GM12878 (cell line): Measurements from ENCODE around the gene BSN. TPM values are rescaled to one million over a fixed set of nuclear protein-coding genes. Genes with fewer than 3 reads are reported as not detected.

ENCODE experiments used
- ATAC-seq: fragments of 200-7000 bp; cut with Tn5 transposase; 3 replicates; pipeline ENCODE4 v1.9.1; 2020; ENCODE audit warnings: mild to moderate bottlenecking, moderate library complexity
- BruUV-seq: library from RNA; stranded (reverse); fragments of 400-500 nt; replicated peaks from 2 replicates; lab custom pipeline; 2021; lab: Mats Ljungman, UMichigan
- CTCF ChIA-PET: fragments of 300-600 bp; sonication (Branson Sonifier 250); formaldehyde crosslinking; extraction: SDS; loops from one replicate; lab custom pipeline; 2021; ENCODE audit warnings: inconsistent platforms; lab: Yijun Ruan, JAX
- POLR2A ChIA-PET: fragments of 350-600 bp; formaldehyde crosslinking; extraction: SDS; loops from one replicate; lab custom pipeline; 2021; ENCODE audit warnings: inconsistent platforms; lab: Charles Lee
- RAD21 ChIA-PET: fragments of 300-600 bp; sonication (Branson Sonifier 250); formaldehyde crosslinking; loops from one replicate; lab custom pipeline; 2023; ENCODE audit warnings: antibody characterized with exemption; ENCODE audit not compliant: unreplicated experiment; lab: Charles Lee
- SMC1A ChIA-PET: fragments of 300-600 bp; sonication (Branson Sonifier 250); formaldehyde crosslinking; loops from one replicate; lab custom pipeline; 2023; ENCODE audit not compliant: unreplicated experiment, uncharacterized antibody; lab: Charles Lee
- DNase-seq: peaks from one replicate; pipeline ENCODE4 v3.0.0-alpha.2; 2011; ENCODE audit warnings: low read depth, low spot score
- FAIRE-seq: peaks from 3 replicates; lab custom pipeline; 2011; peaks lifted over from hg19 to GRCh38; lab: Jason Lieb, UNC
- H2AFZ ChIP-seq: 2 replicates; pipeline ENCODE4 v1.6.0; 2011; ENCODE audit warnings: low read depth, low read length, control low read depth; ENCODE audit not compliant: control insufficient read depth
- H3K27ac ChIP-seq: 2 replicates; pipeline ENCODE4 v1.5.1; 2011; ENCODE audit warnings: control low read depth; ENCODE audit not compliant: control insufficient read depth, insufficient read depth
- H3K27me3 ChIP-seq, 2 experiments: replicated peaks in 1 of 2; 2 replicates each; pipeline versions ENCODE4 v1.6.0 to v1.6.1; 2011; ENCODE audit warnings: low read length in 1 of 2; ENCODE audit not compliant: control insufficient read depth in 2 of 2, insufficient read depth in 2 of 2
- H3K36me3 ChIP-seq, 2 experiments: 2 replicates each; pipeline ENCODE4 v1.5.1; 2011; ENCODE audit warnings: low read length in 1 of 2; ENCODE audit not compliant: control insufficient read depth in 2 of 2, insufficient read depth in 2 of 2
- H3K4me1 ChIP-seq: 2 replicates; pipeline ENCODE4 v1.6.1; 2011; ENCODE audit warnings: mild to moderate bottlenecking, low read length, moderate library complexity, mixed read lengths; ENCODE audit not compliant: control insufficient read depth, insufficient read depth
- H3K4me2 ChIP-seq: 2 replicates; pipeline ENCODE4 v1.6.0; 2011; ENCODE audit warnings: control low read depth; ENCODE audit not compliant: control insufficient read depth, insufficient read depth
- H3K4me3 ChIP-seq: fragments of 200-600 bp; sonication (generic); 2 replicates; pipeline ENCODE4 v1.5.1; 2016
- H3K79me2 ChIP-seq: 2 replicates; pipeline ENCODE4 v1.6.0; 2011; ENCODE audit warnings: low read length; ENCODE audit not compliant: control insufficient read depth, insufficient read depth
- H3K9ac ChIP-seq: 2 replicates; pipeline ENCODE4 v1.8.0; 2011; ENCODE audit warnings: low read length, control low read depth, mixed read lengths; ENCODE audit not compliant: control insufficient read depth, insufficient read depth
- H3K9me3 ChIP-seq: replicated peaks from 3 replicates; pipeline ENCODE4 v1.5.1; 2011; ENCODE audit warnings: mild to moderate bottlenecking, low read length; ENCODE audit not compliant: control insufficient read depth, insufficient read depth
- H4K20me1 ChIP-seq: 2 replicates; pipeline ENCODE4 v1.6.0; 2011; ENCODE audit not compliant: control insufficient read depth, insufficient read depth
- BHLHE40 ChIP-seq, 2 experiments: fragments of 450-650 bp in 1 of 2; IDR thresholded peaks; 2 replicates each; pipeline ENCODE4 v1.6.1; 2011 to 2017; ENCODE audit warnings: low read depth in 2 of 2, borderline replicate concordance in 1 of 2, improper control_type of control experiment in 1 of 2, low read length in 1 of 2, mild to moderate bottlenecking in 1 of 2
- EGR1 ChIP-seq, 2 experiments: IDR thresholded peaks; 1 replicate in 1 of 2; 2 replicates in 1 of 2; pipeline ENCODE4 v1.6.1; 2011 to 2012; ENCODE audit warnings: low read depth in 2 of 2, low read length in 2 of 2, borderline replicate concordance in 1 of 2, mild to moderate bottlenecking in 1 of 2, moderate library complexity in 1 of 2
- FOXM1 ChIP-seq: IDR thresholded peaks from 2 replicates; pipeline ENCODE4 v1.6.1; 2012; ENCODE audit warnings: low read depth, mild to moderate bottlenecking, inconsistent platforms, low read length, moderate library complexity
- GABPA ChIP-seq: IDR thresholded peaks from 2 replicates; pipeline ENCODE4 v1.6.1; 2014; ENCODE audit warnings: antibody characterized with exemption, low read depth, mild to moderate bottlenecking, inconsistent platforms
- GATAD2B ChIP-seq: fragments of 450-650 bp; conservative IDR thresholded peaks from 2 replicates; pipeline ENCODE4 v1.6.1; 2017; ENCODE audit warnings: low read depth, mild to moderate bottlenecking, moderate library complexity
- MTA3 ChIP-seq: IDR thresholded peaks from 2 replicates; pipeline ENCODE4 v1.6.1; 2012; ENCODE audit warnings: low read length, inconsistent platforms, borderline replicate concordance
- NR2F1 ChIP-seq: fragments of 450-650 bp; conservative IDR thresholded peaks from 2 replicates; pipeline ENCODE4 v1.6.1; 2017; ENCODE audit warnings: mild to moderate bottlenecking
- PML ChIP-seq: IDR thresholded peaks from 2 replicates; pipeline ENCODE4 v1.6.1; 2012; ENCODE audit warnings: low read length, inconsistent platforms
- POLR2A ChIP-seq: IDR thresholded peaks from 2 replicates; pipeline ENCODE4 v1.6.1; 2011; ENCODE audit warnings: low read depth, mild to moderate bottlenecking, low read length
- POLR2AphosphoS5 ChIP-seq: IDR thresholded peaks from 2 replicates; pipeline ENCODE4 v1.6.1; 2011; ENCODE audit warnings: mild to moderate bottlenecking, low read length, inconsistent platforms
- RB1 ChIP-seq: fragments of 450-650 bp; formaldehyde crosslinking; IDR thresholded peaks from 2 replicates; pipeline ENCODE4 v1.6.1; 2017; ENCODE audit warnings: mild to moderate bottlenecking, borderline replicate concordance
- SIX5 ChIP-seq: IDR thresholded peaks from 2 replicates; pipeline ENCODE4 v1.6.1; 2011; ENCODE audit warnings: mild to moderate bottlenecking, low read depth, low read length, moderate library complexity; ENCODE audit not compliant: severe bottlenecking
- SP1 ChIP-seq: IDR thresholded peaks from one replicate; pipeline ENCODE4 v1.6.1; 2011; ENCODE audit warnings: low read depth, low read length
- STAT3 ChIP-seq: IDR thresholded peaks from 2 replicates; pipeline ENCODE4 v1.6.1; 2011; ENCODE audit warnings: low read depth, low read length, improper control_type of control experiment
- TCF12 ChIP-seq: IDR thresholded peaks from 2 replicates; pipeline ENCODE4 v1.6.1; 2011; ENCODE audit warnings: low read depth, mild to moderate bottlenecking, low read length
- ZNF24 ChIP-seq: fragments of 450-650 bp; IDR thresholded peaks from 2 replicates; pipeline ENCODE4 v1.6.1; 2017; ENCODE audit warnings: antibody characterized with exemption, mild to moderate bottlenecking
- WGBS: methylation state at CpG from one replicate; pipeline ENCODE4 v1.1.6; 2016; ENCODE audit warnings: low lambda C conversion rate; ENCODE audit not compliant: insufficient replicate concordance, insufficient coverage; ENCODE audit errors: missing lambda C conversion rate; 5-methylcytosine and 5-hydroxymethylcytosine counted together
- in situ Hi-C: fragments of 300-500 bp; cut with MboI; formaldehyde crosslinking; loops from 9 replicates; pipeline ENCODE4 v1.14.3; 2018; ENCODE audit warnings: mixed read lengths
- intact Hi-C: fragments of 100-400 bp; cut with micrococcal nuclease; formaldehyde crosslinking; loops from one replicate; pipeline ENCODE4 v1.14.2; 2022; ENCODE audit not compliant: unreplicated experiment
- polyA plus RNA-seq, 11 experiments: library from polyadenylated mRNA; depleted of rRNA in 4 of 11; unstranded in 6 of 11; stranded (reverse) in 5 of 11; fragments of >200 nt; fragmentation: Nextera tagmentation in 4 of 11; fragmentation: Illumina TruSeq in 1 of 11; extraction: Ambion mirVana in 4 of 11; extraction: Trizol in 1 of 11; gene quantifications; 1 replicate in 1 of 11; 2 replicates in 10 of 11; pipeline versions ENCODE4 v1.2.1 to v1.2.3, GENCODE V29; 2011 to 2016; ENCODE audit warnings: inconsistent platforms in 2 of 11, missing spikeins in 2 of 11, low read depth in 1 of 11
- total RNA-seq, 4 experiments: library from RNA; depleted of rRNA in 3 of 4; stranded (reverse); fragments of >200 nt in 3 of 4; fragmentation: Illumina TruSeq in 1 of 4; extraction: Trizol in 1 of 4; gene quantifications; 2 replicates each; pipeline versions ENCODE4 v1.2.1 to v1.2.3, GENCODE V29; 2013 to 2021
- TF ChIP-seq, protein P1 (sequence below): IDR thresholded peaks from 2 replicates; pipeline ENCODE4 v1.6.1; 2011; ENCODE audit warnings: mild to moderate bottlenecking, low read depth, low read length, moderate library complexity; ENCODE audit not compliant: insufficient replicate concordance
- TF ChIP-seq, protein P2 (sequence below): IDR thresholded peaks from 2 replicates; pipeline ENCODE4 v1.6.1; 2012; ENCODE audit warnings: low read length, inconsistent platforms
- TF ChIP-seq, protein P3 (sequence below), 3 experiments: IDR thresholded peaks in 2 of 3; conservative IDR thresholded peaks in 1 of 3; 2 replicates each; pipeline ENCODE4 v1.5.1; 2011; ENCODE audit warnings: low read depth in 3 of 3, low read length in 3 of 3, mild to moderate bottlenecking in 3 of 3, control low read depth in 2 of 3, moderate library complexity in 2 of 3, inconsistent platforms in 1 of 3, mixed read lengths in 1 of 3; ENCODE audit not compliant: control insufficient read depth in 2 of 3, insufficient read depth in 1 of 3; ENCODE audit errors: extremely low read depth in 1 of 3

Gene BSN
- total and polyA plus RNA-seq, 10 of the 15 experiments (the other 5 are each of a cell fraction or from before 2014, with no cell fraction given): under 0.01 to 0.19 (median 0.05) TPM; not detected in 1

DNA sequence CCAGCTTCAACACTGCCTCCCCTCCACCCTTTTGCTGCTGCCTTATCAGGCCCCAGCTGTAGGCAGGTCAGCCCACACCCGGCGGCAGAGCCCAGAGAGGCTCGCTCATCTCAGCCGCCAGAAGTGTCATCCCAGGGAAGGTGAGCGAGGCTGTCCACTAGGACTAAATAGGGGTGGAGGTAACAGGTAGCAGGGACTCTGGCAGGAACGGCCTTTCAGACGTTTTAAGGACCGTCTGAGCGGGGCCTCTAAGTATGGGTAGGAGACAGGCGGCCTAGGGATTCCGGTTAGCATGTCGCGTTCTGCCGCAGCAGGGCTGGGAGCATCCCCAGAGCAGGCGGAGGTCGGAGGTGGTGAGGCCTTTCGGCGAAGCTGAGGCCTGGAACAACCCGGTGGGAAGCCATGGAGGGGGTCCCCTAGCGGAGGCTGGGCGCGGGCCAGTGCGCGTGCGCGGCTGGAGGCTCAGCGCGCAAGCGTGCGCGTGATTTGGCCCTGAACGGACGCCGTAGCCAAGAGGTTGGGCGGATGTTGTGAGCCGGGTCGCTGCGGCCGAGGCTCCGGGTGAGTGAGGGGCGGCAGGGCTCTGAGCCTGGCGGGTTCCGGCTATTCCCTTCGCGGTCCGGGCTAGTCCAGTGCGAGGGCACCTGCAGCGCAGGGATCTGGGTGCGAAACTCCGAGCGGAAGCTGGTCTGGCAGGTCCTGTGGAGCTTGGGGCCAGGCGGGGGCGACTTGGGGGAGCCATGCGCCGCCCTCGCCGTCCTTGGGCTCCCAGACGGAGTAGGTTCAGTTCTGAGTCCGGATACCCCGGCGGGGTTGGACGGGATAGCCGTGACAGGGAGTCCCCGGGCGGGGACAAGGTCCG lies 135.0 kb downstream of the BSN start, which contains the start of the genes MST1 and RNF123:
MST1 (minus strand) TSS at position 429 of the 862 bp plus-strand sequence. CDS start 783 bp downstream, outside the sequence.
RNF123 (plus strand) TSS at position 512 of the 862 bp plus-strand sequence. CDS start 1,609 bp downstream, outside the sequence.
- H3K79me2 ChIP-seq: peaks cover 14% of the 10 kb centered on the region
- SMC1A ChIA-PET: no interaction called here
- ATAC-seq: peak; percentile 87
- H2AFZ ChIP-seq: peak within 1 kb of the TSS; percentile 98
- BruUV-seq: TSS peak; percentile 91
- H3K9ac ChIP-seq: peak within 1 kb of the TSS; percentile 91
- no peaks in the 10 kb centered on the region for H3K27me3 ChIP-seq
- FAIRE-seq: no peak
- intact Hi-C loops (no loop called here), in situ Hi-C loops (no loop called here)
- CTCF ChIA-PET: interaction anchor here (0.6 to 1.3 kb wide), 3 partner anchors 14 to 354 kb away, joined by 3 read pairs; no protein-coding TSS in a partner anchor
- 2% methylated on average over 64 of the region's 66 CpGs for WGBS
- peak within 1 kb of the TSS; percentile 89 for H3K27ac ChIP-seq
- H3K4me3 ChIP-seq: peak within 1 kb of the TSS; percentile 62
- no peaks in the 10 kb centered on the region for H3K36me3 ChIP-seq
- DNase-seq: peak; percentile 59
- peak within 1 kb of the TSS; percentile 99 for H3K4me2 ChIP-seq
- H4K20me1 ChIP-seq: no peaks in the 10 kb centered on the region
- no peaks in the 10 kb centered on the region; the same call in 1 of the 2 replicates for H3K4me1 ChIP-seq
- POLR2A ChIA-PET: interaction anchor here (0.5 to 1.1 kb wide), 2 partner anchors 59 to 126 kb away, joined by 3 to 5 read pairs; no protein-coding TSS in a partner anchor
- RAD21 ChIA-PET: no interaction called here
- H3K9me3 ChIP-seq: no peaks in the 10 kb centered on the region
- TF ChIP-seq SP1 (peak; percentile 73), FOXM1 (no peak), EGR1 (IDR thresholded peaks at IDR 0.05; ENCODE audit: borderline replicate concordance in 1 of 2, low read depth in 2 of 2, low read length in 2 of 2) (peak in 1 of 2 experiments; percentile 17; a peak in 1 of 3 replicates), STAT3 (no peak), GABPA (peak; percentile 86), RB1 (peak; percentile 60; the same call in 1 of the 2 replicates), POLR2A (peak; percentile 83), PML (no peak; the same call in 1 of the 2 replicates), SIX5 (peak; percentile 51), NR2F1 (peak; percentile 48; the same call in 1 of the 2 replicates), GATAD2B (peak; percentile 64; the same call in 1 of the 2 replicates), ZNF24 (no peak), POLR2AphosphoS5 (peak; percentile 67; the same call in 1 of the 2 replicates), BHLHE40 (IDR thresholded peaks at IDR 0.05; ENCODE audit: borderline replicate concordance in 1 of 2, low read depth in 2 of 2, low read length in 1 of 2) (peak; percentile 10 to 59; a peak in 1 of 4 replicates), TCF12 (0 out of 2 replicates have a peak, but pooled peaks have one; percentile 5), MTA3 (no peak)
- TF ChIP-seq, protein P1, sequence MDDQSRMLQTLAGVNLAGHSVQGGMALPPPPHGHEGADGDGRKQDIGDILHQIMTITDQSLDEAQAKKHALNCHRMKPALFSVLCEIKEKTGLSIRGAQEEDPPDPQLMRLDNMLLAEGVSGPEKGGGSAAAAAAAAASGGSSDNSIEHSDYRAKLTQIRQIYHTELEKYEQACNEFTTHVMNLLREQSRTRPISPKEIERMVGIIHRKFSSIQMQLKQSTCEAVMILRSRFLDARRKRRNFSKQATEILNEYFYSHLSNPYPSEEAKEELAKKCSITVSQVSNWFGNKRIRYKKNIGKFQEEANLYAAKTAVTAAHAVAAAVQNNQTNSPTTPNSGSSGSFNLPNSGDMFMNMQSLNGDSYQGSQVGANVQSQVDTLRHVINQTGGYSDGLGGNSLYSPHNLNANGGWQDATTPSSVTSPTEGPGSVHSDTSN: peak; percentile 3
- TF ChIP-seq, protein P2, sequence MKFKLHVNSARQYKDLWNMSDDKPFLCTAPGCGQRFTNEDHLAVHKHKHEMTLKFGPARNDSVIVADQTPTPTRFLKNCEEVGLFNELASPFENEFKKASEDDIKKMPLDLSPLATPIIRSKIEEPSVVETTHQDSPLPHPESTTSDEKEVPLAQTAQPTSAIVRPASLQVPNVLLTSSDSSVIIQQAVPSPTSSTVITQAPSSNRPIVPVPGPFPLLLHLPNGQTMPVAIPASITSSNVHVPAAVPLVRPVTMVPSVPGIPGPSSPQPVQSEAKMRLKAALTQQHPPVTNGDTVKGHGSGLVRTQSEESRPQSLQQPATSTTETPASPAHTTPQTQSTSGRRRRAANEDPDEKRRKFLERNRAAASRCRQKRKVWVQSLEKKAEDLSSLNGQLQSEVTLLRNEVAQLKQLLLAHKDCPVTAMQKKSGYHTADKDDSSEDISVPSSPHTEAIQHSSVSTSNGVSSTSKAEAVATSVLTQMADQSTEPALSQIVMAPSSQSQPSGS: no peak
- TF ChIP-seq, protein P3, sequence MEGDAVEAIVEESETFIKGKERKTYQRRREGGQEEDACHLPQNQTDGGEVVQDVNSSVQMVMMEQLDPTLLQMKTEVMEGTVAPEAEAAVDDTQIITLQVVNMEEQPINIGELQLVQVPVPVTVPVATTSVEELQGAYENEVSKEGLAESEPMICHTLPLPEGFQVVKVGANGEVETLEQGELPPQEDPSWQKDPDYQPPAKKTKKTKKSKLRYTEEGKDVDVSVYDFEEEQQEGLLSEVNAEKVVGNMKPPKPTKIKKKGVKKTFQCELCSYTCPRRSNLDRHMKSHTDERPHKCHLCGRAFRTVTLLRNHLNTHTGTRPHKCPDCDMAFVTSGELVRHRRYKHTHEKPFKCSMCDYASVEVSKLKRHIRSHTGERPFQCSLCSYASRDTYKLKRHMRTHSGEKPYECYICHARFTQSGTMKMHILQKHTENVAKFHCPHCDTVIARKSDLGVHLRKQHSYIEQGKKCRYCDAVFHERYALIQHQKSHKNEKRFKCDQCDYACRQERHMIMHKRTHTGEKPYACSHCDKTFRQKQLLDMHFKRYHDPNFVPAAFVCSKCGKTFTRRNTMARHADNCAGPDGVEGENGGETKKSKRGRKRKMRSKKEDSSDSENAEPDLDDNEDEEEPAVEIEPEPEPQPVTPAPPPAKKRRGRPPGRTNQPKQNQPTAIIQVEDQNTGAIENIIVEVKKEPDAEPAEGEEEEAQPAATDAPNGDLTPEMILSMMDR (IDR thresholded peaks at IDR 0.05 in 2 of 3, conservative IDR thresholded peaks at IDR 0.05 in 1 of 3; ENCODE audit: control insufficient read depth in 2 of 3, extremely low read depth in 1 of 3, insufficient read depth in 1 of 3, low read depth in 3 of 3, low read length in 3 of 3): peak; percentile 23 to 46 (median 26); a peak in 2 of 6 replicates
